GM12865 (cell line): ENCODE results near the gene TMOD1.

ENCODE experiments used
- DNase-seq: peaks from one replicate; pipeline ENCODE4 v3.0.0; 2010; ENCODE audit warnings: low read depth
- H3K4me3 ChIP-seq: 2 replicates; pipeline ENCODE4 v1.5.1; 2011; ENCODE audit warnings: mild to moderate bottlenecking, low read depth, low read length, control low read depth
- CTCF ChIP-seq: IDR thresholded peaks from 2 replicates; pipeline ENCODE4 v1.5.1; 2011; ENCODE audit warnings: low read length, control low read depth, low read depth, inconsistent platforms; ENCODE audit not compliant: insufficient read depth; ENCODE audit errors: missing control alignments

TMOD1 gene

GRCh38 chr9:97525451-97525850 lies 24.0 kb downstream of the TMOD1 start:
- no peak overlapping the region for H3K4me3 ChIP-seq
- DNase-seq: peak; percentile 40
- no peak for TF ChIP-seq CTCF

GRCh38 chr9:97526895-97527575 lies 25.6 kb downstream of the TMOD1 start:
- H3K4me3 ChIP-seq: no peak overlapping the region
- DNase-seq: no peak
- no peak for TF ChIP-seq CTCF

- H3K4me3 ChIP-seq: no peak overlapping the region
- no peak for TF ChIP-seq CTCF
- peak; percentile 64 for DNase-seq
Observed at GRCh38 chr9:97527626-97528528, 26.4 kb downstream of the TMOD1 start.

GRCh38 chr9:97528529-97529230 lies 27.2 kb downstream of the TMOD1 start:
- TF ChIP-seq CTCF: no peak
- DNase-seq: no peak
- no peak overlapping the region for H3K4me3 ChIP-seq

- DNase-seq: peak; percentile 90
- no peak overlapping the region; the same call in 1 of the 2 replicates for H3K4me3 ChIP-seq
- no peak for TF ChIP-seq CTCF
Observed at GRCh38 chr9:97529363-97530076, 28.1 kb downstream of the TMOD1 start.

GRCh38 chr9:97531888-97532376 lies 30.5 kb downstream of the TMOD1 start:
- no peak for TF ChIP-seq CTCF
- H3K4me3 ChIP-seq: no peak overlapping the region
- DNase-seq: no peak
